Mucosa of descending colon (tissue), 3 donors: ENCODE measurements around the gene RNF8. TPM values are rescaled to one million over a fixed set of nuclear protein-coding genes. Genes with fewer than 3 reads are reported as not detected.
"Not testable (repeated sequence)": the region's sequence is repeated elsewhere in the genome, so short reads cannot be mapped to it uniquely, and the experiment has no call there.

Source experiments
- ATAC-seq: fragments of 200-7000 bp; cut with Tn5 transposase; one replicate; pipeline ENCODE4 v1.9.1; 2020; ENCODE audit warnings: mild to moderate bottlenecking, moderate library complexity
- DNase-seq, 3 donors: peaks; one replicate each; pipeline ENCODE4 v3.0.0-alpha.2; 2020
- H3K36me3 ChIP-seq: fragments of 200-600 bp; one replicate; pipeline ENCODE4 v1.8.0; 2021; ENCODE audit warnings: low read depth, mild to moderate bottlenecking
- H3K4me1 ChIP-seq: fragments of 200-600 bp; one replicate; pipeline ENCODE4 v1.8.0; 2021; ENCODE audit warnings: low read depth, mild to moderate bottlenecking
- H3K4me3 ChIP-seq: fragments of 200-600 bp; one replicate; pipeline ENCODE4 v1.8.0; 2021; ENCODE audit warnings: mild to moderate bottlenecking
- H3K9me3 ChIP-seq: fragments of 200-600 bp; one replicate; pipeline ENCODE4 v1.8.0; 2021; ENCODE audit warnings: mild to moderate bottlenecking
- intact Hi-C, 2 donors: fragments of 100-400 bp; cut with DNase I in 1 of 2; cut with micrococcal nuclease in 1 of 2; formaldehyde crosslinking; loops; one replicate each; pipeline versions ENCODE4 v1.11.0 to v1.11.1; 2022; cut with DNase I, micrococcal nuclease
- total RNA-seq, 3 donors: library from RNA; stranded (reverse); fragmentation: NEBNext Ultra II Directional in 2 of 3; extraction: Animal tissue kit (Norgen Biotek cat#: 25700) in 2 of 3; gene quantifications; one replicate each; pipeline versions ENCODE4 v1.2.1 to v1.2.4, GENCODE V29; 2021 to 2023
- TF ChIP-seq, protein P1 (sequence below): fragments of 200-600 bp; IDR thresholded peaks from one replicate; pipeline ENCODE4 v1.8.0; 2022; ENCODE audit warnings: antibody characterized with exemption, mild to moderate bottlenecking
- donor health status: DM: no; HTN: no; CAD: no; lungs with moderate emphysema.
- donor health status: DM: no; HTN: no; CAD: no.
- donor health status: DM: no; HTN: yes; CAD: no.

RNF8 gene
- total RNA-seq, 3 donors from 2014 or later = 11.2 to 16.3 (median 11.4) TPM

DNA sequence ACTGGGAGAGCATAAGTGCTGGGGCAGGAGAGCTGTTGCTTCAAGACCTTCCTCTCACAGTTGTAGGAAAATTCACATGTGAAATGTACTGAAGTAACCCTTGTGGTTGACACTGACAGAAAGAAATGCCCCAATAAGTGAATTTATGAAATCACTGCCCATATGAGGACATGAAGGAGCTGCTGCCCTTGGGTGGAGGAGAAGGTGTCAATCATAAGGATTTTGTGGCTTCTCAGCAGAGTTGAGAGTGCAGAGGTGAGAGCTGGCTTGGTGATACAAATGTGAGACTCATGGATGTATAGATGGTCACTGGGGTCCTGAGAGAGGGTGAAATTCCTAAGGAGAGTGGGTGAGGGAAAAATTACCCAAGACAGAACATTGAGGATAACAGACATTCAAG is 45.3 kb downstream of the RNF8 start:
- TF ChIP-seq, protein P1, sequence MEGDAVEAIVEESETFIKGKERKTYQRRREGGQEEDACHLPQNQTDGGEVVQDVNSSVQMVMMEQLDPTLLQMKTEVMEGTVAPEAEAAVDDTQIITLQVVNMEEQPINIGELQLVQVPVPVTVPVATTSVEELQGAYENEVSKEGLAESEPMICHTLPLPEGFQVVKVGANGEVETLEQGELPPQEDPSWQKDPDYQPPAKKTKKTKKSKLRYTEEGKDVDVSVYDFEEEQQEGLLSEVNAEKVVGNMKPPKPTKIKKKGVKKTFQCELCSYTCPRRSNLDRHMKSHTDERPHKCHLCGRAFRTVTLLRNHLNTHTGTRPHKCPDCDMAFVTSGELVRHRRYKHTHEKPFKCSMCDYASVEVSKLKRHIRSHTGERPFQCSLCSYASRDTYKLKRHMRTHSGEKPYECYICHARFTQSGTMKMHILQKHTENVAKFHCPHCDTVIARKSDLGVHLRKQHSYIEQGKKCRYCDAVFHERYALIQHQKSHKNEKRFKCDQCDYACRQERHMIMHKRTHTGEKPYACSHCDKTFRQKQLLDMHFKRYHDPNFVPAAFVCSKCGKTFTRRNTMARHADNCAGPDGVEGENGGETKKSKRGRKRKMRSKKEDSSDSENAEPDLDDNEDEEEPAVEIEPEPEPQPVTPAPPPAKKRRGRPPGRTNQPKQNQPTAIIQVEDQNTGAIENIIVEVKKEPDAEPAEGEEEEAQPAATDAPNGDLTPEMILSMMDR = no peak
- ATAC-seq (no peak), DNase-seq (no peak)
- intact Hi-C loops = no loop called here
- Histone ChIP-seq H3K36me3 (no peaks in the 10 kb centered on the region), H3K4me1 (no peaks in the 10 kb centered on the region), H3K4me3 (no peak overlapping the region), H3K9me3 (no peaks in the 10 kb centered on the region)

DNA sequence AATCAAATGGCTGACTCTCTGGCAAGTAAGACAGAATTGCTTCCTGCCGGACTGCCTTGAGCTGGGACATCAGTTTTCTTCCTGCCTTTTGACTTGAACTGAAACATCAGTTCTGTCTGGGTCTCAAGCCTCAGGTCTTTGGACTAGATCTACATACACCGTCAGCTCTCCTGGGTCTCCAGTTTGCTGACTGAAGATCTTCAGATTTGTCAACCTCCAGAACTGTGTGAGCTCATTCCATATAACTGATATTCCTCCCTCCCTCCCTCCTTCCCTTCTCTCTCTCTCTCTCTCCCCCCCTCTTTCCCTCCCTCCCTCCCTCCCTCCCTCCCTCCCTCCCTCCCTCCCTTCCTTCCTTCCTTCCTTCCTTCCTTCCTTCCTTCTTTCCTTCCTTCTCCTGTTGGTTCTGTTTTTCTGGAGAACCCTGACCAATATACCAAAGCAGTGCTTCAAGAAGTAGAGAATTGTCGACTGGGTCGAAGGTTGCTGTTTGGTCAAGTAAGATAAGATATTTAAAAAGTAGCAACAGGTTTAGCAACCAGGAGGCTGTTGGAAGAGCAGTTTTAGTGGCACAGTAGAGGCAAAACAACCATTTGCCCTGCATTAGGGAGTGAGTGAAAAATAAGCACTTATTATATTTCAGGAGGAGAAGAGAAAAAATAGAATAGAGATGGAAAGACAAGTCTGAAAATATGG is 46.2 kb downstream of the RNF8 start:
- DNase-seq (no peak), ATAC-seq (no peak)
- intact Hi-C loops = no loop called here
- no peaks in the 10 kb centered on the region for H3K9me3 ChIP-seq
- TF ChIP-seq, protein P1 = no peak
- H3K4me3 ChIP-seq = no peak overlapping the region
- H3K36me3 ChIP-seq = no peaks in the 10 kb centered on the region
- no peaks in the 10 kb centered on the region for H3K4me1 ChIP-seq

DNA sequence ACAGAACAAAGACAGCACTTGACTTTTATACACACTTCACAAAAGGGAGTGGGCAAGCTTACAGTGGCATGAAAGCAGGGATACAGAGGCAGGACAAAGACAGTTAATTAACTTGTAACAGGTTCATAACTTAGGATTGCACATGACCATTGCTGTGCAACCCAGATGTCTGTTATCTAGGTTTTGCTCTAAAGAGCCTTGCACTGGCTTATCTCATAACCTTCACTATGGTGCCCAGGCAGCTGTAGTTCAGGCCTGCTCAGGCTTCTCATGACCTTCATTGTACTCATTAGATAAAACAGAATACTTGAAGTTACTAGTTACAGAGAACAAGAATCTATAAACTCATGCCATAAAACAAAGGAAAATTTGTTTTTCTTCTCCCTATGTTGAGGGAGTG is 47.9 kb downstream of the RNF8 start:
- intact Hi-C loops, H3K4me1 ChIP-seq, DNase-seq, H3K9me3 ChIP-seq, H3K4me3 ChIP-seq, H3K36me3 ChIP-seq, ATAC-seq: not testable (repeated sequence)

DNA sequence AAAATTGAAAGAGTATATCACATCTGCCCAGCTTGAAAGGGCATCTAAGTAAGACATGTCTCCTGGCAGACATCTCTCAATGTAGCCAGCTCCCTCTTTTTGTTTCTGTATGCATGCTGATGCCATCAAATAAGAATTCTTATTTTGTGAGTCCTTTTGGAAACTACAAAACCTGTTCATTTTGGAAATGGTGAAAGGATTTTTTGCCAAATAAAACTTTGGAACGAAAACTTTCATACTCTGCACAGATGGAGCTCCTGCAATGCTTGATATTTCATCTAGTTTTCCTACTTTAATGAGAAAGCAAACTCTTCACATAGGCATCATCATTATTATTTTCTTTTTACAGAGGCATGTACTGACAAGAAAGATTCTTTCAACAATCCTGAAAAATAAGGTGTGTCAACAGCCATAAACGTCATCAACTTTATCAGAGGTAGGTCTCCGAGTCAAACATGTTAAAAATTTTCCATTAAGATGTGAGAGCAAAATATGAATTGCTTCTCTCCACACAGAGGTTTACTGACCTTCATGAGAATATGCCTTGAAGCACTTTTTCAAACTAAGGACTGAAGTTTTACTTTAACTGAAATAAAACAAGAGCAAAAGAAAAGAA is 53.1 kb downstream of the RNF8 start:
- intact Hi-C loops = no loop called here
- H3K4me3 ChIP-seq = no peak overlapping the region
- TF ChIP-seq, protein P1 = no peak
- DNase-seq (no peak), ATAC-seq (no peak)
- H3K4me1 ChIP-seq = no peaks in the 10 kb centered on the region
- no peaks in the 10 kb centered on the region for H3K36me3 ChIP-seq
- no peaks in the 10 kb centered on the region for H3K9me3 ChIP-seq

DNA sequence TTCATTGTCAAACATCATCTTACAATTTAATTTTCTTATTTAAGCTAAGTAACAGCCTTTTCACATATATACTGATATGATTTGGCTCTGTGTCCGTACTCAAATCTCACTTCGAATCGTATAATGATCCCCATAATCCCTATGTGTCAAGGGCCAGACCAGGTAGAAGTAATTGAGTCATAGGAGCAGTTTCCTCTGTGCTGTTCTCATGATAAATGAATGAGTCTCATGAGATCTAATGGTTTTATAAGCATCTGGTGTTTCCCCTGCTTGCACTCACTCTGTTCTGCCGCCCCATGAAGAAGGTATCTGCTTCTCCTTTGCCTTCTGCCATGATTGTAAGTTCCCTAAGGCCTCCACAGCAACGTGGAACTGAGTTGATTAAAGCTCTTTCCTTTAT is 54.2 kb downstream of the RNF8 start:
- Histone ChIP-seq H3K36me3 (no peaks in the 10 kb centered on the region), H3K4me3 (no peak overlapping the region), H3K9me3 (no peaks in the 10 kb centered on the region), H3K4me1 (no peaks in the 10 kb centered on the region)
- DNase-seq (no peak), ATAC-seq (no peak)
- intact Hi-C loops = no loop called here
- TF ChIP-seq, protein P1 = no peak

DNA sequence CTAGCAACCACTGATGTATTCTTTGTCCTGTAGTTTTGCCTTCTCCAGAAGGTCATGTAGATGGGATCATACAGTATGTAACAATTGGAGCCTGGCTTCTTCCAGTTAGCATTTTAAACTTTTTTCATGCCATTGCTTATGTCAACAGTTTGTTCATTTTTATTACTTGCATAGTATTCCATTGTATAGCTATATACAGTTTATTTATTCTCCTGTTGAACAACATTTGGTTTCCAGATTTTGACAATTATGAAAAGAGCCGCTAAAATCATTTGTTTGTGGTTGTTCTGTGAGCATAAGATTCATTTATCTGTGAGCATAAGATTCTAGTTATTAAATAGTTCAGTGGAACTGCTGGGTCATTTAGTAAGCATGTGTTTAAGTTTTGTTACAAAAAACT is 55.7 kb downstream of the RNF8 start:
- no peaks in the 10 kb centered on the region for H3K4me1 ChIP-seq
- H3K36me3 ChIP-seq = no peaks in the 10 kb centered on the region
- TF ChIP-seq, protein P1 = no peak
- DNase-seq (no peak), ATAC-seq (no peak)
- H3K9me3 ChIP-seq = no peaks in the 10 kb centered on the region
- intact Hi-C loops = no loop called here
- H3K4me3 ChIP-seq = no peak overlapping the region
